Measurements from ENCODE around the gene REC114.

- TF ChIP-seq MAX (IDR thresholded peaks at IDR 0.05) (no peak), CTCF (IDR thresholded peaks at IDR 0.05; ENCODE audit: control extremely low read depth in 1 of 3, insufficient read depth in 1 of 3, low read depth in 1 of 3, low read length in 3 of 3) (no peak)
These were observed 154.2 kb downstream of the REC114 start for GRCh38 chr15:73597036-73597638.
